Fibroblast of skin of abdomen (primary cell): Measurements from ENCODE around the gene RAB36. TPM values are rescaled to one million over a fixed set of nuclear protein-coding genes. Genes with fewer than 3 reads are reported as not detected.
A peak's percentile ranks its signal among the peaks of the same experiment; 100 is the strongest.

Source experiments
- DNase-seq: peaks from one replicate; pipeline ENCODE4 v3.0.0-alpha.2; 2013
- polyA plus RNA-seq, 2 experiments: library from polyadenylated mRNA; unstranded; fragments of 120-200 nt; gene quantifications; one replicate each; pipeline ENCODE4 v1.2.1, GENCODE V29; 2013; ENCODE audit not compliant: insufficient read length in 2 of 2

RAB36 gene, protein sequence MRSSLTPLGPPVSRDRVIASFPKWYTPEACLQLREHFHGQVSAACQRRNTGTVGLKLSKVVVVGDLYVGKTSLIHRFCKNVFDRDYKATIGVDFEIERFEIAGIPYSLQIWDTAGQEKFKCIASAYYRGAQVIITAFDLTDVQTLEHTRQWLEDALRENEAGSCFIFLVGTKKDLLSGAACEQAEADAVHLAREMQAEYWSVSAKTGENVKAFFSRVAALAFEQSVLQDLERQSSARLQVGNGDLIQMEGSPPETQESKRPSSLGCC
- polyA plus RNA-seq (2013, experiment 1 of 2; ENCODE audit: insufficient read length), result 2.8 TPM
- polyA plus RNA-seq (2013, experiment 2 of 2; ENCODE audit: insufficient read length), result 2.5 TPM

GRCh38 chr22:23144932-23145877 is at the start of gene RAB36:
TSS of gene RAB36 (plus strand) at chr22:23145477. CDS start at chr22:23146617, 1,140 bp downstream.
- peak; percentile 97 for DNase-seq

GRCh38 chr22:23095733-23096342 is 49.4 kb upstream of the RAB36 start:
- DNase-seq, result no peak

DNA sequence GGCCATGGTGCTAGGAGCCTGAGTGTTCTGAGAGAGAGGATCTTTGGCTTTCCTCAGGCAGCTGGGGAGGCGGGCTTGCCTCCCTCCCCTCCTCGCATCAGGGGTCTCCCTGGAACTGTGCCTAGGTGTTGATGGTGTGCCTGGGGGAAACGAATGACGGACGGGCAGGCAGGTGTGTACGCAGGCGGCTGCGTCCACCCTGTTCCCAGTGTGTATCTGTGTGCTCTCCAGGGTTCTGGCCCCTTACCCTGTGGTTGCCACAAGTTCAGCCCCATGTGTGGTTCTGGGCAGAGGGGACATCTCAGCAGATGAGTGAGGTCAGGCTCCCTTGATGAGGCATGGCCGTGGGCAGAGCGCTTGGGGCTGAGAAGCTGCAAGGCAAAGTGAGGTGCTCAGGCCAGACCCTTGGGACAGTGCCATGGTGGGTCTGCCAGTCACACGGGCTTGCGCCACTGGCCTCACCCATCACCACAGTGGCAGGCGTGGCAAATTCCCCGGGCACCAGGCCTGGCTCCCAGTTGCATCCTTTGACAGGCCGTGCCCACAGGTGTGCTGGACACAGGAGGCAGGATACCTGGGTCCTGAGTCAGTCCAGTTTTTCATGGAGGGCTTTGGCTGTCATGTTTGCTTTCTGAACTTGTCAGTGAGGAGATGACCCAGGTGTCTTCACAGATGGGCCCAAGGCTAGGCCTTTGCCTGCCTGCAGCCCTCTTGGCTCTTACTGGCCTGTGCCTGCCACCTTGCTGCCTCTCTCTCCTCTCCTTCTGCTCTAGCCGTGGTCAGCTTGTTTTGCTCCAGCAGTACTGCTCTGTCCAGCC is 47.7 kb upstream of the RAB36 start:
- DNase-seq, result no peak

DNA sequence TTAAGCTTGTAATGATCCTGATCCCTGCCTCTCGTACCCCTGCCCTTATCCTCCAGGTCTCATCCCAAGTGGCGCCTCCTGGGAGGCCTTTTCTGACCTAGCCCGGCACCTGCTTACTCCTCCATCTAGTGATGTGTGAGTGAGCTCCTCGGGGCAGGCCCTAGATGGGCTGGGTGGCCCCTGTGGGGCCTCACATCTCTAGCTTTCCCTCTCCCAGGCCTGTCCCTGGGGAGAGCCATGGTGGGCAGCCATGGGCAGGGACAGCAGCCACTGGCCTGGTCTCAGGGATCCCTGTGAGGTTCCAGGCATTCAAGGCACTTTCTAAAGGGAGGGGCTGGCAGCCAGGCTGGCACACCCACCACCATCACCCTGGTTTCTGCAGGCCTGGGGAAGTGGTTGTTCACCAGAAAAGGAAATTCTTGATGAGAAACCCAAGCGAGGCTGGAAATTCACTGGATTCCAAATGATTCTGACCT is 47.0 kb upstream of the RAB36 start:
- DNase-seq, result no peak

- DNase-seq, result no peak
Measured at GRCh38 chr22:23098718-23099530, 46.4 kb upstream of the RAB36 start.

DNA sequence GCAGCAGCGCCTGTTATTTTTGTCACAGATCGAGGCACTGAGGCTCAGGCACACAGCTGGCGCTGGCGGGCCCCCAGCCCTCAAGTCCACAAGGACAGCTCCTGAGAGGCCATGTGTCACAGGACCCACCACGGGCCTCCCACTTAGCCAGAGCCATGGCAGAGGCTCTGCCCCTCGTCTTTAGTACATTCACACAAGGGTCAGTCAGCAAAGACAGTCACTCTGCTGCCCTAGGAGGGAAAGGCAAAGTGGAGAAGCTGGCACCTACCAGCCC is 45.8 kb upstream of the RAB36 start:
- no peak for DNase-seq

DNA sequence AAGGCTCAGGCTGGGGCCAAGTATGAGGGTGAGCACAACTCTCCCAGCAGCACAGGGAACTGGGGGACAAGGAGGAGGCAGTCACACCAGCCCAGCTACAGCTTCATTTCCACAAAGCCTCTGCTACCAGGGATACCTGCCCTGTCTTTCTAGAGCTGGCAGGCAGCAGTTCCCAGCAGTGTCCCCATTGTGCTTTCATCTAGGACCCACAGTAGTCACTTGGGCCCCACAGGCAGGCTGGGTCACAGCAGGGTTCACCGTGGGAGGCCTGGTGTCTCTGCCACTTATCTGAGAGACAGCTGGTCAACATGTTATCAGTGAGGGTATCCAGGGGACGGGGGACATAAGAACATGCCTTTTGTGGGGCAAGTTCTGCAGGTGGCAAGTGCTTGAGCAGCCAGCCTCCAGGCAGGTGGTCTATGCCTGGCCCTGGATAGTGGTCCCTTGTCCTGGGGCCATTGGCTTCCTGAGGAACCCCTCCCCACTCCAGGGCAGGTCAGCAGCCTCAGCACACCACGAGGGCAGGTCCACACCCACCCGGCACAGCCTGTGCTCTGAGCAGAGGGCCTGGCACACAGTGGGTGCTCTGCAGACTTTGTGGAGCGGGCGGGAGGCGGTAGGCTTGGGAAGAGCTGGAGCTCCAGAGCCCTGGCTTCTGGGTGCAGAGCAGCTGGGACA is 45.0 kb upstream of the RAB36 start:
- DNase-seq, result no peak

DNA sequence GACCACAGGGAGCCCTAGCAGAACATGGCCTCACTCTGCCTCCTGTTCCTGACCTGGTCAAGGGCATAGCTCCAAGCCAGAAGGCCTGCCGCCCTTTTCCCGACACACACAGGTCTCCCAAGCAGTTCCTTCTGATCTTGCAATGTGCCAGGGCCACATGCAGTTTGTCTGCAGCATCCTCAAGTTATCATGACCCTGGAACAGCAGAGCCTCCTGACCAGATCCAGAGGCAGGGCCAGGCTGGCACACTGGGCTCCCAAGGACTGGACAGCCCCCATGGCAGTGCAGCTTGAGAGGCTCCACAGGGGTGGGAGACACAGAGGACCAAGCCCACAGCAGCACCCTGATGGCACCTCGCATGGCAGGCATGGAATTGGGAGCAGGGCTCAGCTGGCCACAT is 43.8 kb upstream of the RAB36 start:
- DNase-seq, result no peak

GRCh38 chr22:23102002-23102655 is 43.1 kb upstream of the RAB36 start:
- no peak for DNase-seq

GRCh38 chr22:23102776-23103175 is 42.5 kb upstream of the RAB36 start:
- no peak for DNase-seq

DNA sequence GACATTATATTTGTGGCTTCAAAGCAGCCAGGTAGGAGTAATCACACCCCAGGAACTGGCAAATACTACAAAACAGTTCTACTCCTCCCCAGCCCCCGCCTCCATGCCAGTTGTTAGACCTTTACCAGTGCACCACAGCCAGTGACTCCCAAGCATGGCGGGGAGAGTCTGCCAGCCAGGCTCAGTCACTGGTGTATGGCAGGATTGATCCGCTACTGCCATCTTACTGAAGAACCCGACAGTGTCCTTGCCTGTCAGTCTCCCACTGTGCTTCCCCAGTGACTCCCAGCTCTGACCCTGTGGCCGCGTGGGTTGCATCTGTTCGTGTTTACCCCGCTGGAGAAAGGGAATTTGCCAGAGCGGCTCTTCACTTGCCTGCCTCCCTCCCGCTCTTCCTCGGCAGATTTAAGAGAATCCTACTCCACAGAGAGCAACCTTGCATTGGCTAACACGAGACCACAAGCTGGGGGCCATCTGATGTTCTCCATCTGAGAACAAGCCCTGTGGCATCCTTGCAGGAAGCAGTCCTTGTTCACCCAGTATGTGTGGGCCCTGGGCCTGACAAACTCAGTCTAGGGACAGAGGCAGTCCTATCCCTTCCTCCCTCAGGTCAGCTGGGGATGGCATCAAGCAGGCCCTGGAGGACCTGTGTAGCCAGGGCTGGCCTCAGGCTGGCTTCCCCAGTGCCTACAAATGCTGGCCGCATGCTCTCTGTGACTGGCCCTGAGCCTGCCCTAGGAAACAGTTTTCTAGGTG is 41.9 kb upstream of the RAB36 start:
- DNase-seq, result no peak

- DNase-seq, result no peak
Measured at GRCh38 chr22:23104187-23104971, 40.9 kb upstream of the RAB36 start.

- no peak for DNase-seq
Measured at GRCh38 chr22:23105304-23105703, 40.0 kb upstream of the RAB36 start.

DNA sequence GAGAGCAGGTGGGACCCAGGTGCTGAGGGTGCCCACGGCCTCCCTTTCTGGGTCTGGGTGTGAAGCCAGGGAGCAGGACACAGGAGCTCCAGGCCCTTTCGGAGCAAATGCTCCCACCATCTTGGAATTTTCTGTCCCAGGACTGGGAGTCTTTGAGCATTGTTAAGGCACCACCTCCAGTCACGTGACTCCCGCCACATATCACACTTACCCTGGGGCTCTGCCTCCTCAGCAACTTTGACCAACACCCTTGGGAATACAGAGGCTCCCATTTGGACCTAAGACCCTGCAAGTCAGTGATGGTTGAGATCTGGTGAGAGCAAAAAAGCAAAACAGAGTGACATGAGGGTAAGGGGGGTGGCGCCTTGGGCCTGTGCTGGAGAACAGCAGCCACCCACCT is 39.4 kb upstream of the RAB36 start:
- no peak for DNase-seq

- DNase-seq, result no peak
Measured at GRCh38 chr22:23106344-23106743, 38.9 kb upstream of the RAB36 start.

- DNase-seq, result no peak
Measured at GRCh38 chr22:23106906-23107367, 38.3 kb upstream of the RAB36 start.

DNA sequence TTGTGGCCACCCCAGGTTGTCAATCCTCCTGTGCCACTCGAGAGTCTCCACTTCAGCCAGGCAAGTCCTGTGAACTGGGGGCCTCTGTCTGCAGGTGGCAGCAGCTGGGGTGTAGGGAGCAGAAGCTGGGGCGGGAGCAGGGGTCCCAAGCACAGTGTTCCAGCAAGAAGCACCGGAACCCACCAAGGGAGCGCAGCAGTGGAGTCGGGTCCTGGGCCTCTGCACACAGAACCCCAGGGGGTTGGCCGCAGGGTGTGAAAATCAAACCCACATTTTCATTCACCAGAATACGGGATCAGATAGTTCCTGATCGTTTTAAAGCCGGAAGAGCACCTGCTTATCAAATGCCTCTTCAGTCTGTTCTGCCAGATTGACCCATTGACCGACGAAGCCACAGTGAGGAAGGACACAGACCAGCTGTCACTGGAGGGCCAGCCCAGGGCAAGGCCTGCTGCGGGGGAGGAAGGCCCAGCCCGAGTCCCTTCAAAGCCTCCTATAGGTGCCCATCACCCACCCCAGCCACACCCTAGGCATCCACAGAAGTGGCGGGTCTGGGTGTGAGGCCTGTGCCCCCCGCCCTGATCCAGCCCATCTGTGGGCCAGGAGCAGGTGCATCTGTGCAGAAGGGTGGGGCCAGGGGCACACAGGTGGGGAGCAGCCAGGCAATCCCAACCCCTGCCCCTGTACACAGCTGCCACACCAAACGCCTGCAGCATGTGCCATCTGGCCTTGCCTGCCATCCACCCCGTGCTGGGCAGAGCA is 37.6 kb upstream of the RAB36 start:
- DNase-seq, result no peak
